Mesenchymal stem cell (in vitro differentiated cells and primary cell): ENCODE measurements around the gene CERKL. TPM values are rescaled to one million over a fixed set of nuclear protein-coding genes. Genes with fewer than 3 reads are reported as not detected.
A peak's percentile ranks its signal among the peaks of the same experiment; 100 is the strongest.
"Not testable (repeated sequence)": the region's sequence is repeated elsewhere in the genome, so short reads cannot be mapped to it uniquely, and the experiment has no call there.

ENCODE experiments used
- DNase-seq: peaks from one replicate; pipeline ENCODE4 v3.0.0-alpha.2; 2013
- H2AFZ ChIP-seq: one replicate; pipeline ENCODE4 v1.6.1; 2013; ENCODE audit warnings: low read depth, mild to moderate bottlenecking, control low read depth, inconsistent platforms, low read length, moderate library complexity
- H2AK5ac ChIP-seq: 2 replicates; pipeline ENCODE4 v1.6.1; 2013; ENCODE audit warnings: low read length, moderate library complexity, mild to moderate bottlenecking, inconsistent platforms; ENCODE audit not compliant: severe bottlenecking
- H2BK120ac ChIP-seq: one replicate; pipeline ENCODE4 v1.6.1; 2013; ENCODE audit warnings: low read depth, mild to moderate bottlenecking, inconsistent platforms, low read length, moderate library complexity
- H2BK12ac ChIP-seq, 2 experiments: one replicate each; pipeline ENCODE4 v1.6.1; 2013; ENCODE audit warnings: inconsistent platforms in 2 of 2, low read length in 2 of 2, mild to moderate bottlenecking in 2 of 2, moderate library complexity in 2 of 2, control low read depth in 1 of 2
- H2BK15ac ChIP-seq: one replicate; pipeline ENCODE4 v1.6.1; 2013; ENCODE audit warnings: mild to moderate bottlenecking, low read depth, inconsistent platforms; ENCODE audit not compliant: poor library complexity, severe bottlenecking
- H2BK5ac ChIP-seq: 2 replicates; pipeline ENCODE4 v1.6.1; 2013; ENCODE audit warnings: low read depth, mild to moderate bottlenecking, low read length, control low read depth, inconsistent platforms; ENCODE audit not compliant: poor library complexity, severe bottlenecking
- H3K14ac ChIP-seq, 2 experiments: one replicate each; pipeline ENCODE4 v1.6.1; 2013; ENCODE audit warnings: inconsistent platforms in 2 of 2, low read length in 2 of 2, control low read depth in 1 of 2, mild to moderate bottlenecking in 1 of 2, moderate library complexity in 1 of 2
- H3K18ac ChIP-seq, 2 experiments: one replicate each; pipeline ENCODE4 v1.6.1; 2013; ENCODE audit warnings: inconsistent platforms in 2 of 2, low read length in 2 of 2, control low read depth in 1 of 2, low read depth in 1 of 2, mild to moderate bottlenecking in 1 of 2
- H3K23ac ChIP-seq, 2 experiments: one replicate each; pipeline ENCODE4 v1.6.1; 2013; ENCODE audit warnings: inconsistent platforms in 2 of 2, low read length in 2 of 2, mild to moderate bottlenecking in 2 of 2, moderate library complexity in 2 of 2, control low read depth in 1 of 2
- H3K27ac ChIP-seq: 2 replicates; pipeline ENCODE4 v1.5.1; 2013; ENCODE audit warnings: mild to moderate bottlenecking, moderate library complexity, low read length, control low read depth, inconsistent platforms; ENCODE audit not compliant: poor library complexity, severe bottlenecking
- H3K27me3 ChIP-seq, 2 experiments: 2 replicates each; pipeline versions ENCODE4 v1.6.1 to v1.7.0; 2013; ENCODE audit warnings: low read length in 2 of 2, mild to moderate bottlenecking in 2 of 2, moderate library complexity in 2 of 2, control low read depth in 1 of 2, inconsistent platforms in 1 of 2; ENCODE audit not compliant: control insufficient read depth in 1 of 2, insufficient read depth in 1 of 2
- H3K36me3 ChIP-seq, 2 experiments: 2 replicates each; pipeline versions ENCODE4 v1.6.1 to v1.7.0; 2013; ENCODE audit warnings: low read length in 2 of 2, control low read depth in 1 of 2, inconsistent platforms in 1 of 2, low read depth in 1 of 2, mild to moderate bottlenecking in 1 of 2; ENCODE audit not compliant: insufficient read depth in 2 of 2, control insufficient read depth in 1 of 2
- H3K4ac ChIP-seq, 2 experiments: one replicate each; pipeline ENCODE4 v1.6.1; 2013; ENCODE audit warnings: inconsistent platforms in 2 of 2, low read length in 2 of 2, mild to moderate bottlenecking in 2 of 2, moderate library complexity in 2 of 2, control low read depth in 1 of 2, low read depth in 1 of 2
- H3K4me1 ChIP-seq: 2 replicates; pipeline ENCODE4 v1.6.1; 2013; ENCODE audit warnings: low read depth, low read length, control low read depth; ENCODE audit not compliant: control insufficient read depth, insufficient read depth
- H3K4me2 ChIP-seq: 2 replicates; pipeline ENCODE4 v1.6.1; 2013; ENCODE audit warnings: low read length, mild to moderate bottlenecking, inconsistent platforms; ENCODE audit not compliant: poor library complexity, severe bottlenecking
- H3K4me3 ChIP-seq, 2 experiments: 2 replicates each; pipeline versions ENCODE4 v1.5.1 to v1.7.0; 2013; ENCODE audit warnings: low read length in 2 of 2, mild to moderate bottlenecking in 2 of 2, control low read depth in 1 of 2, low read depth in 1 of 2; ENCODE audit not compliant: insufficient read depth in 1 of 2
- H3K79me1 ChIP-seq: replicated peaks from 2 replicates; pipeline ENCODE4 v1.6.1; 2013; ENCODE audit warnings: mild to moderate bottlenecking, control low read depth, low read length, inconsistent platforms; ENCODE audit not compliant: poor library complexity, severe bottlenecking
- H3K9ac ChIP-seq: 2 replicates; pipeline ENCODE4 v1.7.0; 2013; ENCODE audit warnings: mild to moderate bottlenecking, low read length, moderate library complexity
- H3K9me3 ChIP-seq: 2 replicates; pipeline ENCODE4 v1.7.0; 2013; ENCODE audit warnings: mild to moderate bottlenecking, low read length; ENCODE audit not compliant: control insufficient read depth
- H4K8ac ChIP-seq: one replicate; pipeline ENCODE4 v1.6.1; 2013; ENCODE audit warnings: inconsistent platforms, mild to moderate bottlenecking, low read length, moderate library complexity
- H4K91ac ChIP-seq: one replicate; pipeline ENCODE4 v1.6.1; 2013; ENCODE audit warnings: mild to moderate bottlenecking, low read length, inconsistent platforms
- WGBS: methylation state at CpG from one replicate; pipeline ENCODE4 v1.1.7; 2013; ENCODE audit warnings: mixed read lengths; 5-methylcytosine and 5-hydroxymethylcytosine counted together
- polyA plus RNA-seq, 2 experiments: library from polyadenylated mRNA; stranded (reverse); fragments of 200-250 nt; gene quantifications; one replicate each; pipeline ENCODE4 v1.2.3, GENCODE V29; 2013

Gene CERKL, protein sequence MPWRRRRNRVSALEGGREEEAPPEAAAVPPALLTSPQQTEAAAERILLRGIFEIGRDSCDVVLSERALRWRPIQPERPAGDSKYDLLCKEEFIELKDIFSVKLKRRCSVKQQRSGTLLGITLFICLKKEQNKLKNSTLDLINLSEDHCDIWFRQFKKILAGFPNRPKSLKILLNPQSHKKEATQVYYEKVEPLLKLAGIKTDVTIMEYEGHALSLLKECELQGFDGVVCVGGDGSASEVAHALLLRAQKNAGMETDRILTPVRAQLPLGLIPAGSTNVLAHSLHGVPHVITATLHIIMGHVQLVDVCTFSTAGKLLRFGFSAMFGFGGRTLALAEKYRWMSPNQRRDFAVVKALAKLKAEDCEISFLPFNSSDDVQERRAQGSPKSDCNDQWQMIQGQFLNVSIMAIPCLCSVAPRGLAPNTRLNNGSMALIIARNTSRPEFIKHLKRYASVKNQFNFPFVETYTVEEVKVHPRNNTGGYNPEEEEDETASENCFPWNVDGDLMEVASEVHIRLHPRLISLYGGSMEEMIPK
- polyA plus RNA-seq (2013, experiment 1 of 2), result not detected
- not detected for polyA plus RNA-seq (2013, experiment 2 of 2)

DNA sequence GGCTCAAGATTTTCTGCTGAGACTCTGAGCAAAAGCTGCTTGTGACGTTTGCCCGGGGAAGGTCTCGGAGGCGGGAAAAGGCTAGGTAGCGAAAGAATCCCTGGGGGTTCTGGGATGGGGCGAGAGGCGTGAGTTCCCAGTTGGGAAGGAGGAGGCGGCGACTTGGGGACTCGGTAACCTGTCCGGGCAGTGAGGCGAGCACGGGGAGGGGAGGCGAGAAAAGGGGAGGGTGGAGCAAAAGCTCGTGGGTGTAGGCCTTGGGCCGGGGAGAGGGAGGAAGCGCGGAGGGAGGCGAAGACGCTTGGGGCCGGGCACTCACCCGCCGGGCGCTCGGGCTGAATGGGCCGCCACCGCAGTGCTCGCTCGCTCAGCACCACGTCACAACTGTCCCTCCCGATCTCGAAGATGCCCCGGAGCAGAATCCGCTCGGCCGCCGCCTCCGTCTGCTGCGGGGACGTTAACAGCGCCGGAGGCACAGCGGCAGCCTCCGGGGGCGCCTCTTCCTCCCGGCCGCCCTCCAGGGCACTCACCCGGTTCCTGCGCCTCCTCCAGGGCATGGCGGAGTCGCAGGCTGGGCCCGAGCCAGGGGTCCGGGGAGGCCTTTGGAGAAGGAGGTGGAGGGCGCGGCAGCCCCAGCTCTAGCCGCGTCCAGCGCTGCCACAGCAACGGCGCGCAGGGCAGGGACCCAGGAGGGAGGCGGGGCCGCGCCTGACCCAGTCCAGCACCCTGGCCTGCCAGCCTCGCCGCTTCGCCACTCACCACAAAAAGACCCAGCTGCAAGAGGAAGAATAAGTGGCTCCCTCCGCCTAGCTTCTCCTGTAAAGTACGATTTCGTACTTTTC lies at the start of gene CERKL:
Gene CERKL, minus strand, starts transcription at position 656 of the 842 bp plus-strand sequence. Its CDS starts 99 bp downstream, at position 557.
- H3K4me3 ChIP-seq, result peak within 1 kb of the TSS; percentile 66 to 80
- no peak within 1 kb of the TSS for H2BK120ac ChIP-seq
- H3K4me1 ChIP-seq, result peaks cover 8% of the 10 kb centered on the region
- no peak within 1 kb of the TSS for H3K27ac ChIP-seq
- peak; percentile 23 for DNase-seq
- 2% methylated on average over 47 of the region's 70 CpGs for WGBS
- no peak within 1 kb of the TSS for H4K91ac ChIP-seq
- peak within 1 kb of the TSS; percentile 83 for H2AFZ ChIP-seq
- no peak within 1 kb of the TSS for H2AK5ac ChIP-seq
- peak within 1 kb of the TSS; percentile 99 for H3K4me2 ChIP-seq
- H3K14ac ChIP-seq, result no peak within 1 kb of the TSS
- no peak within 1 kb of the TSS for H2BK15ac ChIP-seq
- no peaks in the 10 kb centered on the region for H3K9me3 ChIP-seq
- no peak within 1 kb of the TSS for H2BK12ac ChIP-seq
- peak within 1 kb of the TSS in 1 of 2 experiments; percentile 72 for H3K23ac ChIP-seq
- H3K9ac ChIP-seq, result peak within 1 kb of the TSS; percentile 32
- no peak within 1 kb of the TSS for H3K18ac ChIP-seq
- H3K27me3 ChIP-seq, result peaks cover 20 to 51% of the 10 kb centered on the region in 2 experiments
- H3K79me1 ChIP-seq, result no peaks in the 10 kb centered on the region
- H3K4ac ChIP-seq, result no peak within 1 kb of the TSS
- H3K36me3 ChIP-seq, result no peaks in the 10 kb centered on the region
- no peak within 1 kb of the TSS for H4K8ac ChIP-seq
- H2BK5ac ChIP-seq, result no peak within 1 kb of the TSS

DNA sequence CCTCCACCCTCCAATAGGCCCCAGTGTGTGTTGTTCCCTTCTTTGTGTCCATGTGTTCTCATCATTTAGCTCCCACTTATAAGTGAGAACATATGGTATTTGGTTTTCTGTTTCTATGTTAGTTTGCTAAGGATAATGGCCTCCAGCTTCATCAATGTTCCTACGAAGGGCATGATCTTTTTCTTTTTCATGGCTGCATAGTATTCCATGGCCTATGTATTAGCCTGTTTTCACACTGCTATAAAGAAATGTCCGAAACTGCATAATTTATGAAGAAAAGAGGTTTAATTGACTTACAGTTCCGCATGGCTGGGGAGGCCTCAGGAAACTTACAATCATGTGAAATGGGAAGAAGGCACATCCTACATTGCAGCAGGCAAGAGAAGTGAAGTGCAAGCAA lies 45.6 kb upstream of the CERKL start:
- not testable (repeated sequence) for H2BK12ac ChIP-seq, H2BK120ac ChIP-seq, H3K79me1 ChIP-seq, H3K4ac ChIP-seq, H3K36me3 ChIP-seq, H3K23ac ChIP-seq, H3K27me3 ChIP-seq, H3K18ac ChIP-seq, H3K4me3 ChIP-seq, H3K27ac ChIP-seq, H3K14ac ChIP-seq, H3K4me2 ChIP-seq, H3K9me3 ChIP-seq, H2AFZ ChIP-seq, H2AK5ac ChIP-seq, H3K9ac ChIP-seq, H2BK5ac ChIP-seq, DNase-seq, H4K8ac ChIP-seq, H4K91ac ChIP-seq, H3K4me1 ChIP-seq, H2BK15ac ChIP-seq
- WGBS, result 95% methylated on average over 2 of the region's 3 CpGs

DNA sequence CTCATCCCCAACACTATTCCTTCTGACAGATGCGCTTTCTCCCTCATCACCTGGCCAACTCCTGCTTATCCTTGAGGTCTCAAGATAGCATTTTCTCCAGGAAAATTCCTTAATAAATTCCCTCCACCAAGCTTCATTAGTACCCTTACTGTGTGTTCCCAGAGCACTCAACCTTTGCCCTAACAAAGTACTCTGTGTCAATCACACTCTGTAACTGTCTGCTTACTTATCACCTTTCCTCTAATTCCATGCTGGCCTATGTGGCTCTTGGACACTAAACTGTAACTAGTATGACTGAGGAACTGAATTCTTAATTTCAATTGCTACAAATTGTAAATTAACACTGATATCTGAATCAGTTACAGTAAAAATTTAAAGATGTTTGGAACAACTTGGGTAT lies 41.3 kb upstream of the CERKL start:
- 96% methylated on average over 1 of the region's 1 CpG for WGBS
- no peak for DNase-seq

DNA sequence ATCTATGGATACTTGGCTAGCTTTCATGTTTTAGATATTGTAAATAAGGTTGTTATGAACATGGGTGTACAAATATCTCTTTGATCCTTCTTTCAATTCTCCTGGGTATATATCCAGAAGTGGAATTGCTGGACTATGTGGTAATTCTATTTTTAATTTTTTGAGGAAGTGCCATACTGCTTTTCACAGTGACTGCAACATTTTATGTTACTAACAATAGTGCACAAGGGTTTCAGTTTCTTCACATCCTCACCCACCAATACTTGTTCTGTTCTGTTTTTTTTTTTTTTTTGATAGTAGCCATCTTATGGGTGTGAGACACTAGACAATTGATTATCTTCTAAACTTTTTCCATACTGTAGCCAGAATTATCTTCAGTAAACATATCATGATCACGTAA lies 40.7 kb upstream of the CERKL start:
- no peak overlapping the region for H3K4me2 ChIP-seq
- H3K9ac ChIP-seq, result no peak overlapping the region
- H3K27me3 ChIP-seq, result peaks cover 6 to 25% of the 10 kb centered on the region in 2 experiments
- no peak overlapping the region for H3K4me3 ChIP-seq
- no peak overlapping the region for H4K8ac ChIP-seq
- no peaks in the 10 kb centered on the region for H3K36me3 ChIP-seq
- H3K23ac ChIP-seq, result no peak overlapping the region
- no peak overlapping the region for H3K27ac ChIP-seq
- no peaks in the 10 kb centered on the region for H3K9me3 ChIP-seq
- WGBS, result 97% methylated on average over 1 of the region's 1 CpG
- no peak overlapping the region for H3K18ac ChIP-seq
- H2BK12ac ChIP-seq, result no peak overlapping the region
- no peak overlapping the region for H3K14ac ChIP-seq
- no peak overlapping the region for H3K4ac ChIP-seq
- H3K79me1 ChIP-seq, result no peaks in the 10 kb centered on the region
- no peak overlapping the region for H4K91ac ChIP-seq
- no peak overlapping the region for H2AK5ac ChIP-seq
- DNase-seq, result no peak
- H2BK120ac ChIP-seq, result no peak overlapping the region
- no peak overlapping the region for H2BK15ac ChIP-seq
- no peak overlapping the region for H2AFZ ChIP-seq
- H3K4me1 ChIP-seq, result no peaks in the 10 kb centered on the region
- no peak overlapping the region for H2BK5ac ChIP-seq

More for the DNA sequence above, 41.3 kb upstream of the CERKL start:
- Histone ChIP-seq H4K8ac (no peak overlapping the region), H3K23ac (no peak overlapping the region), H2BK120ac (no peak overlapping the region), H4K91ac (no peak overlapping the region), H3K4ac (no peak overlapping the region), H3K4me3 (no peak overlapping the region), H2AFZ (no peak overlapping the region), H2AK5ac (no peak overlapping the region), H3K9ac (no peak overlapping the region), H3K27ac (no peak overlapping the region), H3K36me3 (no peaks in the 10 kb centered on the region), H3K14ac (no peak overlapping the region), H3K9me3 (no peaks in the 10 kb centered on the region), H3K79me1 (no peaks in the 10 kb centered on the region), H3K27me3 (peaks cover 6 to 25% of the 10 kb centered on the region in 2 experiments), H3K18ac (no peak overlapping the region), H2BK5ac (no peak overlapping the region), H2BK12ac (no peak overlapping the region), H3K4me1 (no peaks in the 10 kb centered on the region), H2BK15ac (no peak overlapping the region), H3K4me2 (no peak overlapping the region)
